Activated CD8-positive, alpha-beta memory T cell treated with anti-CD3 and anti-CD28 coated beads, Interleukin-2, amount 50 U/mL, for 24 hours (primary cell): ENCODE data around the gene FBN2.
"Not testable (repeated sequence)": the region's sequence is repeated elsewhere in the genome, so short reads cannot be mapped to it uniquely, and the experiment has no call there.

ENCODE experiments used
- DNase-seq: peaks from one replicate; pipeline ENCODE4 v3.0.0-alpha.2; 2020; ENCODE audit errors: extremely low read depth

Gene FBN2

DNA sequence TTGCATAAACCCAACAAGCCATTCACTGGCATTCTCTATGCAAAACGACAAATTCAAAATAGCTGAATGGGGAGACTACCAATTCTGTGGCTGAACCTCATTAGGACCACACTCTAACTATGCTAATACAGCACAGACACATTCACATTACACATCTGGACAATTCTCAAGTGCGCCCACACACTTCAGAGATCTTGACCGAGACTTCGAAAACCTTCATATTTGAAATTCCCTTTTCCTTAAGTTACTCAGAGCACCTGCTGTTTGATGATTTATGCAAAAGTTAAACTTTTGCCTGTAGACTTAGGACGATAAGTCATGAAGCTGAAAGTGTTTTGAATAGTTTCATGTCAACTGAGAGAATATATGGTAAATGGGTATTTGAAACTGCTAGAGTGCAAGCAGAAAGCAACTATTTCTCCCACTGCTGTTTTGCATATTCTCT is 111.9 kb downstream of the FBN2 start:
- DNase-seq: no peak

DNA sequence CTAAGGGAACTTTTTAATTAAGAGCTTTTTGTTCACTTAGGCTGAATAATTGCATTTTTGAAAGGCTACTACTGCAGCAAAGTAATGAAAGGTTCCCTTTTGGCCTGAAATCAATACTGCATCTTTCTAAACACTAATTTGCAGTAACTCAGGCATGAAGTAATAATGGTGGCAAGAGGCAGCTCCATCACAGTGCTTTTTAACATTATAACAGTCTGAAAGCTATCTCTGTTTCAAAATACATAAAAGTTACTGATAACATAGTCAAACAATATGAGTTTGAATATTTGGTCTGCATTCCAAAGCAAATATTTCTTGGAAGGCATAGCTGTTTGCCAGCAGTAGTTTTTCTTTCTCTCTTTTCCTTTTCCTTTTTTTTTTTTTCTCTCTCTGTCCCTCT is 113.4 kb downstream of the FBN2 start:
- DNase-seq: no peak

DNA sequence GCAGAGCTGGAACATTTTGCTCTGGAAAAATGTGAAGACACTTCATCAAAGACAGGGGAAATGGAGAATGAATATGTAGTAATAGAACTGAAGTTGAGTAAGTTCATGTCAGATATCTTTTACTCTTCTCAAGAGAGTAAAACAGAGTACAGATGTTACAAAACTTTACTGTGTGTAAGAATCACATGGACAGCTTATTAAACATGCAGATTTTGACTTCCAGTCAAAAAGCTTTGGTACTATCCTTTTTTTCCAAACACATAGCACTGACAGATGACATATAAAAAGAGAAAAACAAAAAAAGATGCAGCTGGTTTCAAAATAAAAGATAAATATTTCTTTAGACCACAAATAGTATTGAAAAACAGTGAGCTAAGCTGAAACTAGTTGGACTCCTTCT is 115.4 kb downstream of the FBN2 start:
- DNase-seq: no peak

DNA sequence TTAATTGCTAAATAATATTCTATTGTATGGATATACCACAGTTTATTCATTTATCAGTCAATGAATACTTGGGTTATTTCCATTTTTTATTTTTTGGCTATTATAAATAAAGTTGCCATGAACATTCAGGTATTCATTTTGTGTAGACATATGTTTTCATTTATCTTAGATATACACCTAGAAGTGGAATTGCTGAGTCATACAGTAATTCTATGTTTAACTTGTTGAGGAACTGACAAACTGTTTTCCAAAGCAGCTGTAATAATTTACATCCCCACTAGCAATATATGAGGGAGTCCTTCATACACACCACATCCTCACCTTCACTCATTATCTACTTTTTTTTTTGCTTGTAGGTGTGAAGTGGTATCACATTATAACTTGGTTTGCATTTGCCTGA is 123.6 kb downstream of the FBN2 start:
- no peak for DNase-seq

DNA sequence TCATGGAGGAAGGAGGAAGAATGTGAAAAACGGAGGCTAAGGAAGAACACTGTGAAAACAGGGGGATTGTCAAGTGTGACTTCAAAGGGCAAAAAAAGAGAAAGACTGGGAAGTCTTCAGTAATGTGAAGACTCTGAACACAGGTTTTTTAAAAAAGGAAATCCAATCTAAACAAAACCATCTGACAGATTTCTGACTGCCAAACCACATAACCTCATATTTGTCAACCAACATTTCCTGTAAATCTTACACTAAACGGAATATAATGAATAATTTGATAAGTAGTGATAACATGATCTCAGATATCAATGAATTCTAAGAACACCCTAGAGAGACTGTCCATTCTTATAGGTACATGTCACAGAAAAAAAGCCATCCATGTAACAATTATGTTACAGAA is 124.7 kb downstream of the FBN2 start:
- DNase-seq: no peak

DNA sequence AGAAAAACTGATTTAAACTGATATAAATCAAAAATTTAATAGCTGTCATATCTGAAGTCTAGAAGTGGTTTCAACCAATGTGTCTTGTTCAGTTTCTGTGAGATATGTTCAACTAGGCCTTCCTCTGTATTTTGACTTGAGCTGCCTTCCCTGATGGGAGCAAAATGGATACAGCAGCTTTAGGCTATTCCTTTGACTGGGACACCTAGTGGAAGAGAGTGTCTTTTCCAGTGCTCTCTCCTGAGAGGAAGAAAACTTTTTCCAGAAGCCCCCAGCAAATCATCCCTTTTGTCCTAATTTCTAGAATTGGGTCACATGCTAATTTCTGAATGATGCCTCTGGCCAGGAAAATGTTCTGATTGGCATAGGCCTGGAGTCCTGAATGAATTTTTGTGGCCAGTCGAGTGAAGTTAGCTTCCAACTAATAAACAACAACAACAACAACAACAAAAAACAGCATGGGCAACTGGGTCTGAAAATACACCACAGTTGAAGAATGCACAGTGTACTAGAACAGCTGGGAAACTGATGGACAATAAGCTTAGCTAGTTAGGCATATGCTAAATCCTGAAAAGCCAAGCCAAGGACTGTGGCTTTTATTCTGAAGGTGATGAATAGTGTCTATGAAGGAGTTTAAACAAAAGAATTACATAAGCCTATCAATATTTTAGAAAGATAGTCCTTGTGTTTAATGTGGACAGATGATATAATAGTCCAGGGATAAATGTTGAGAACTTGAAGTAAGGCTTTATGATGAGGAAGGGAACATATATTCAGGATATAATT is 125.7 kb downstream of the FBN2 start:
- no peak for DNase-seq

DNA sequence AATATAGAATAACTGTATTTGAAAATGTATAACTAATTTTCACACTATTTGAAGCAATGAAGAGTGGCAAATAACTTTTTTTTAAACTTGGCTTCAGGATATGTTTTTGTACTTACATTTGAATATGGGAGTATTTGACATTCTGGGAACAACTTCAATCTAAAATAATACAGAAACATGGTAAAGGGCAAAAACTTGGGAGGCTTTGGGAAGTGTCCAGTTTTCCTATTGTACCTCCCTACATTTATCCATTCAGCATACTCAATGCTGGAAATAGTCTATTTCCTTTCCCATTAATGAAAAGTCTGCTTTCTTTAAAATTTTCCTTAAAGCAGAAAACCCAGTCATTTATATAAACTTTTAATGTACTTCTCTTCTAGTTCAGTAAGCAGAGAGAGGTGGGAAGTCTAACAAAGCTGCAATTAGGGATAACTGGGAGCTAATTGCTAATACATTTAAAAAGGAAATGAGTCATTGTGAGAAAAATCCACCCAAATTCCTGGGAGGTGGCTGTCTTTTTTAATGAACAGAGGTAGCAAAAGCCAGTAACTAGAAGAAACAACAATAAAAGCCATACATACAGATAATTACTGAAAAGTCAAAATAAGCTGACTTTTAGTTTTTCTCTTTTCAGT is 128.8 kb downstream of the FBN2 start:
- DNase-seq: no peak

DNA sequence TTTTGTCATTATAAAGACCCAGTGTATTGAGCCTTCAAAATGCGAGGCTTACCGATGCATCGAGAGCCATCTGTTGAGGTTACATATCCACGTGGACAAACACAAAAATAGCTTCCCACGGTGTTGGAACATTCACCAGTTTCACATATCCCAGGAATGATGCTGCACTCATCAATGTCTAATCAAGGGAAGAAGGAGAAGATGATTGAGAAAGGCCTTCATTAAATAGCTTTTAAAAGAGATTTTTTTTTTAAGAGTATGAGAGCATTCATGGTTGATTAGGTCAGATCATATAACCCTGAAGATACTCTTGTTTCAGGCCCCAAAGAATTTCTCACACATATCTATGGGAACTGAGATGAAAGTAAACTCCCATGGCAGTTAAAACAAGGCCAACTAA is 129.4 kb downstream of the FBN2 start:
- DNase-seq: no peak

DNA sequence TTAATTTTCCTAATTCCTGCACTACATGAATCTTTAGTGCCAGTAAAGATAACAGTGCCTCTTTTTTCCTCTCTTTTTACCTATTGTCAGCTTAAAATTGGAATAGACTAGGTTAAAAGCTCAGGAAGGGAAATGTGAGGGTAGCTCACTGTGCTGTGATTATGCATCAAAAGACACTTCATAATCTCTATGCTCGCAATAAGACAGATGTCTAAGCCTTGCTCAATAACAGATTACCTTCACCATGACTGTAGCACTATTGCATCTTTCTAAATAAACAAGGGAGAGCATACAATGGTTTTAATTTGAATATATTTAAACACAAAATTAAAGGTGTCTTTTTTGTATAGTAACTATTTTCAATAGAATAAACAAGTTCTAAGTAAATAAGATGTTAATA is 130.1 kb downstream of the FBN2 start:
- DNase-seq: no peak

DNA sequence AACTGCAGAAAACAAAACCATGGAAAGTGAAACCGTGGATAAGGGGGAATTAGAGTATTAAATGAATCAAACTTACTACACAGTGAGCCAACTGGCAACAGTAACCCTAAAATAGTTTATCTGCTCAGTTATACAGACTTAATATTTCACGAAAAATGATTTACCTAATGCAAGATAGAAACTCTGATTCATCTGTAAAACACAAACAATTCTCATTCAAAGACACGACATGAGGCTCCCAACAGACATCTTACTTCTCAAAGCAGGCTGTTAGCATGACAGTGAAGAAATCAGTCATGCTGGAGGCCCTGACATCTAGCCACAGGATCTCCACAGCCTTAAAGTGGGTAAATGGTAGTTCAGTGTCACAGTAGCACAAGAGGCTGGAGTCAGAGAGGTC is 131.2 kb downstream of the FBN2 start:
- no peak for DNase-seq

DNA sequence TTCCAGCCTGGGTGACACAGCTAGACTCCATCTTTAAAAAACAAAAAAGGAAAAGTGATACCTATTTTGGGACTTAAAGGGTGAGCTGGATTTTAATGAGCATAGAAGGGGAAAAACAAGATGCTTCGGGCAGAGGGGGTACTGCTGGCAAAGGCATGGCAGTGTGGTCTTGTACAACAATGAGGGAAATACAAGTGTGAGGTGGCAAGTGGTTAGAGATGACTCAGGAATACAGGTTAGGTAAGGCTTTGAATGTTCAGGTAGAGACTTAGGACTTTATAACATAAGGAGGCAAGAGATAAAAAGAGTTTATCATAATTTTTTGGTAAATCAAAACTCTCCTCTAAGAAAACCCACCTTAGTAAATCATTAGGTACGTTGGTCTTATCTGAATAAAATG is 132.9 kb downstream of the FBN2 start:
- DNase-seq: no peak

DNA sequence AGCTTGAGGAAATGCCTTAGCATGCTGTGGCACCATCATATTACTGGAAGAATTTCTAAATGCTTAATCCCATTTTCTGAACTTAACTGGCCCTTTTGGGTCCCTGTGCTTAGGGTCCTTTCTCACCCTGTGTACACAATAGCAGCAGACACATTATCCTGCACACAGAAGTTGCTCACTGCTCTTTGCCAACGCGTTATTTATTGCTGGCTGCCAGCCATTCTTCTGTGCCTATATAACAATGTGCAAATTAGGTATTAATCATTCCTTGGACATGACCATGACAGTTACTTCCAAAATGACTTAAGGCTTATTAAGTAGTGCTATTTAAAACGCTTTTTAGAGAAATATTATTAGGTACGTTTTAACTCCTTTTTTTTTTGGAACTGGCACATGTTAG is 134.7 kb downstream of the FBN2 start:
- DNase-seq: no peak

DNA sequence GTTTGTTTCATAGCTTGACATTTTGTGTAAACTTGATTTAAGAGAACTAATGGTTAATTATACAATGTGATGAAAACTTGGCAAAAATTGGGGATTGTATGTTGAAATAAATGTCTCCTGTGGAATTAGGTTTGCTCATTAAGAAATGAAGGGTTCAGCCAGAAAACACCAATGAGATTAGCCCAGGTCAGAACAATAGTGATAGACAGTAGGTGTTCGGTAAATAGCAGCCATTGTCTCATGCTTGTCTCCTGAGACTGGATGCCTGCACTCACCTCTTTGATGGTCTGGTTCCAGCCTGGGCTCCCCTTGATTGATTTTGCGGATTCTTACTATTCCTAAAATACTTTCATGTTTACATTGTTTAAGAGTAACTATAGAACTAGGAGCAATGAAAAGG is 135.5 kb downstream of the FBN2 start:
- DNase-seq: no peak

DNA sequence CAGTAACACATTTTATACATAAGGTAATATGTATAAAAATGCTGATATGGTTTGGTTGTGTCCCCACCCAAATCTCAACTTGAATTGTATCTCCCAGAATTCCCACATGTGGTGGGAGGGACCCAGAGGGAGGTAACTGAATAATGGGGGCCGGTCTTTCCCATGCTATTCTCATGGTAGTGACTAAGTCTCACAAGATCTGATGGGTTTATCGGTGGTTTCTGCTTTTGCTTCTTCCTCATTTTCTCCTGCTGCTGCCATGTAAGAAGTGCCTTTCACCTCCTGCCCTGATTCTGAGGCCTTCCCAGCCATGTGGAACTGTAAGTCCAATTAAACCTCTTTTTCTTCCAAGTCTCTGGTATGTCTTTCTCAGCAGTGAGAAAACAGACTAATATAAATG is 137.3 kb downstream of the FBN2 start:
- not testable (repeated sequence) for DNase-seq

DNA sequence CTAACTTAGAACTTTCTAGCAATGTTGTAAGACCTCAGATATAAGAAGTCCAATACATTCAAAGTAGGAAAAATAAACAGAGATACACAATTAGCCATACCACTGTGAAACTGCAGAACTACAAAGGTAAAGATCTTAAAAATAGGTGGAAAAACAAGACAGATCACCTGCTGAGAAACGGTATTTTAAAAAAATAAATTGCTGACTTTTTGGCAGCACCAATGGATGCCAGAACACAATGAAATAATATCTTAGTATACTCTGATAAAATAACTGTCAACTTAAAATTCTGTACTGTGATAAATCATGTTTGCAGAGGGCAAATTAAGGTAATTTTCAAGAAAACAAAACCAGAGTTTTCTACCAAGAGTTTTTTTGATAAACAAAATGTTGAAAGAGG is 138.9 kb downstream of the FBN2 start:
- DNase-seq: no peak

DNA sequence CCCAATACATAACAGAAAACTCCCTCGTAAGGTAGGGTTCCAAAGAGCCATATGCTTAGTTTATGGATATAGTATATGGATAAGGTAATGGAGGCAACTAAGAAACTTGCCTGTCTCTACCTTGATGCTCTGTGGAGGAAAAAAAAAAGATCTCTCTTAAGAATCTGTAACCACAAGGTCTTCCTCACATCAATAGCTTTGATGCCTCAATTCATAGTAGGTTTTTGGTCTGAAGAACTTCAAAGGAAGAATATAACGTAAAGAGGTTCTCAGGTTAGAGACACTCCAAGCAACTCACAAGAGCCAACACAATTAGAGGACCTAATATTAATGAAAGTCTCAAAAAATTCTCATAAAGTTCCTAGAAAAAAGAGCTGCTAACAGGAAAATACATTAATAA is 140.2 kb downstream of the FBN2 start:
- DNase-seq: no peak

DNA sequence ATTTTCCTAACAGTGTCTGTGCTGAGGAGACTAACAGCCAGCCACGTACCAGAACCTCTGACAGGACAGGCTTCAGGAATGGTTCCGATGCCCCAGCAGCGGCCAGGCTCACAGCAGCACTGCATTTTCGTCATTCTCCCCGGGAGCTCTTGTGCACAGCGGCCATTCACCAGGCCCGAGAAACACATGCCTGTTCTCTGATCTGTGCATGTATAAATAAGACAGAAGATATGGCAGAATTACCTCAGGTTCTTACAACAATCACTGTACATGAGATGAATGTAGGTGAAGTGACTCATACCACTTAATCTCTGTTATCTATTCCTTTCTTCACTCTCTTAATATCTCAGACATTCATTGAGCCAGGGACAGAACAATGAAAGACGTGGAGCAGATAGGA is 143.0 kb downstream of the FBN2 start:
- no peak for DNase-seq

DNA sequence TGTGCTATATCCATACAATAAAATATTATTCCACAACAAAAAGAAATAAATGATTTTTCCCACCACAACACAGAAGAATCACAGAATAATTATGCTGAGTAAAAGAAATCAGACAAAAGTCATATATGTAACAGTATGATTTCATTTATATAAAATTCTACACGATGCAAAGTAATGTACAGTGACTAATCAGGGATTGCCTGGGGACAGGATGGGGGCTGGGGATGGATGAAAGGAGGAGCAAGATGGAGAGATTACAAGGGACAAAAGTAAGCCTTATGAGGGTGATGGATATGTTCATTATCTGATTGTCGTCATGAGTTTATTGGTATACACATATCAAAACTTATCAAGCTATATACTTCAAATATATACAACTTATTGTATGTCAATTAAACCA is 154.0 kb downstream of the FBN2 start:
- no peak for DNase-seq

DNA sequence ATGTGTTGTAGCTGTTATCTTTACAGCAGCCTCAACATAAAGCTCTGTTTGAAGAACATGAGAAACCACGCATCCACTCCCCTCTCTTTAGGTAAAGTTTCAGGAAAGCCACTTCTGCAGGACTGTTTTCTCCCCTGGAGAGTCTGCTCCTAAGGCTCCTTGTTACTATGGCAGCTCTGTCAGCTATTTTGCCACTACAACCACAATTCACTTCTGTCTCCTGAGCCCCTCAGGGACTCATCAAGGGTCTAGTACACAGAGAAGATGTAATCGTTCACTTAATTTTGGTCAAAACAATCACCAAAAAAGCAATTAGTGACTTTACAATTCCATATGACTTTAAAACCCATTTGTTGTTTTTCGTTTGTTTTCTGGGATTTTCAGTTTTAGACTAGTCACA is 157.7 kb downstream of the FBN2 start:
- no peak for DNase-seq

DNA sequence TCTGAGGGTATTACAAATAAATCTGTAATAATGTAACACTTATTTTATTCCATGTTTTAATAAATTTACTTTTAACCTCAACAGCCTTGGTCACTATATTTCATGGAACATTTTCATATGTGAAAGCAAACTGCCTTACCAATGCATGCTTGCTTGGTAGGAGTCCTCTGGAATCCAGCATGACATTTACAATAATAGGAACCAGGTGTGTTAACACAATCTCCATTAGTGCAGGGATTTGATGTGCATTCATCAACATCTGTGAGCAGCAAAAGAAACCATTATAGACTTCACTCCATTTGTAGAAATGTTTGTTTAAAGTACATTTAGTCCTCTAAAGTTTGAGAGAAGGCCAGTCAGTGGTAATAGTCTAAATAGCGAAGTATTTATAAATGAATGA is 159.4 kb downstream of the FBN2 start:
- DNase-seq: no peak

DNA sequence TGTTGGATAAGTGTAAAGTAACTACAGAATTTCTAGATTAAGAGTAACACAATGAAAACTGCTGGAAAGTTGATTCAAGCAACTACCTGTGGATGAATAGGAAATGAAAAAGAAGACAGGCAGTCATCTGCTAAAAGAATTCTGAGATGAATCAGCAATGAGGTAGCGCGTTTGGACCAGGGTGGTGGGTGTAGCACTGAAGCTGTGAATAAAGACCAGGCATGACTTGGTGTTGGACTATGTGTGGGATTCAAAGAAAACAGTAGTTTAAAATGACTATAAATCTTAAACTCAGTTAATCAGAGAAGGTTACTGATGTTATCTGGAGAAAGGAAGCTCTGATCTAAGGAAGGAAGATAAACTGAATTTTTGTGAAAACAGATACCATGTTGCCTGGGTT is 159.8 kb downstream of the FBN2 start:
- DNase-seq: no peak

DNA sequence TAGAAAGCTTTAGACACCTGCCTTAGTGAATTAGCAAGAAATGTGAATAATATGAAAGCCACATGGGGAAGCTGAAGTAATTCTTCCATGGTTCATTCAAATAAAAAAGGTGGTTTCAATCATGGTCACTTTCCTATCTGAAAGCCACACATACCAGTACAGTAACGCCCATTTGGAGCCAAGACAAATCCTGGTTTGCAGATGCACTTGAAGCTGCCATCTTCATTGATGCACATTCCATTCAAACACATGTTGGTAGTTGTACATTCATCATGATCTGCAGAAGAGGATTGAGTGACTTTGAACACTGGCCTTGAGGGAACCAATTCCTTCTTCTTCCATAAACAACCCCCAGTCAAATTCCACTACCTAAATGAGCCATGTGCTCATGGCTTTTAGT is 161.5 kb downstream of the FBN2 start:
- DNase-seq: no peak

DNA sequence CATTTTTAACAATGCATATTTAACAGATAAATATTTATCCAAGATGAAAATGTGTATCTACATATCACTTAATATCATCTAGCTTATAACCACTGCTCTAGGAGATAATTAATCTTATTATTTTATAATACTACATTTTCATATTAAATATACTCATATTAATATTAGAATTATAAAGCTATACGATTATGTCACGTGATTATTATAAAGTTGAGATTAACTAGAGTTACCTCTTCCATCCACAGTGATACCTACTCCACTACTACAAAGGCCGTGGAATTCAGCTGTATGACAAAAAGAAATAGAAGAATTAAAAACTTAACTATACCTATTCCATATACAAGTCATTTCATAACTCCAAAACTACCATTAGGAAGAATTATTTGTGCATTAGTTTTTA is 171.9 kb downstream of the FBN2 start:
- DNase-seq: no peak

DNA sequence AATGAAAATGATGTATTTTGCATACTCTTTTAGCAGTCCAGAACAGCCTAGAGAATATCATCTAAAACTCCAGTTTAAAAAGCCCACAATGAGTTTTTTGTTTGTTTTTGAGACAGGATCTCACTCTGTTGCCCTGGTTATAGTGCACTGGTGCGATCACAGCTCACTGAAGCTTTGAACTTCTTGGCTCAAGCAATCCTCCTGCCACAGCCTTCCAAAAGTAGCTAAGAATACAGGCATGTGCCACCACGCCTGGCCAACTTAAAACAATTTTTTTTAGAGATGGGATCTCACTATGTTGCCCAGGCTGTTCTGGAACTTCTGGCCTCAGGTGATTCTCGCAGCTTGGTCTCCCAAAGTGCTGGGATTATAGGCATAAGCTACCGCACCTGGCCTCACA is 175.7 kb downstream of the FBN2 start:
- DNase-seq: no peak
